Dermis blood vessel endothelial cell (primary cell): ENCODE data around the gene ADGRV1. TPM values are rescaled to one million over a fixed set of nuclear protein-coding genes. Genes with fewer than 3 reads are reported as not detected.
"Not testable (repeated sequence)": the region's sequence is repeated elsewhere in the genome, so short reads cannot be mapped to it uniquely, and the experiment has no call there.

ENCODE experiments used
- DNase-seq: peaks from one replicate; pipeline ENCODE4 v3.0.0; 2010
- total RNA-seq: library from RNA; depleted of rRNA; stranded (reverse); fragments of >200 nt; gene quantifications from 2 replicates; pipeline ENCODE4 v1.2.3, GENCODE V29; 2014

ADGRV1 gene
- total RNA-seq, 1 donor from 2014 or later = under 0.01 TPM

DNA sequence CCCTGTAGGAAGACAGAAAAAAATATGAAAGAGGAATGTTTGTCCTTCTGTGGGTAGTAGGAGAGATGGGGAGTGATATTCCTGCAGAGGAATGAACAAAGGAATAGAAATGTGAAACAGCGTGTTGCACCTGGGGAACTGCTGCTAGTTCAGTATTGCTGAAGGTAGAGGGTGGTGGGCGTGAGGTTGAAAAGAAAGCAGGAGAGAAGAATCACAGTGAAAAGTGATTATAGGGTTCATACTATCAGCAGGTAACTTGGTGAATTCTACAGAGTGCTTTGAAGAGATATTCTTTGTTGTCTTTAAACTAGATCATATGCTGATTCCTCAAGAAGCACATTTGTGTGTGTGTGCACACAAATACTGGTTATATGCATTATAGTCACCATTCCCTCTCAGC, 95.6 kb downstream of the ADGRV1 start:
- no peak for DNase-seq

DNA sequence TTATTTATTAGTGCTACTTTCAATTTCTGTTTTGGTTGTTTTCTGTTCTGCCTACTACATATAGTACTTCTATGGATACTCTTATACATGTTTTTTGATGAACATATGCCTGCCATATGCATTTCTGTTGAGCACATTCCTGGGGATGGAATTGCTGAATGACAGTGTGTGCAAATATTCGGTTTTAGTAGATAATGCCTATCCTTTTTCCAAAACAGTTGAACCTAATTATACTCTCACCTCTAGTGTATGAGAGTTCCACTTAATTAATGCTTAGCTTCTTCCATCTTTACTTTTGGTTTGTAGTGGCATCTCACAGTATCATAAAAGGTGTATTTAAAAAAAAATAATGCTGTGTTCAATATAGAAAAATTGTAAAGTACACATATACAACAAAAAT, 96.8 kb downstream of the ADGRV1 start:
- DNase-seq = no peak

DNA sequence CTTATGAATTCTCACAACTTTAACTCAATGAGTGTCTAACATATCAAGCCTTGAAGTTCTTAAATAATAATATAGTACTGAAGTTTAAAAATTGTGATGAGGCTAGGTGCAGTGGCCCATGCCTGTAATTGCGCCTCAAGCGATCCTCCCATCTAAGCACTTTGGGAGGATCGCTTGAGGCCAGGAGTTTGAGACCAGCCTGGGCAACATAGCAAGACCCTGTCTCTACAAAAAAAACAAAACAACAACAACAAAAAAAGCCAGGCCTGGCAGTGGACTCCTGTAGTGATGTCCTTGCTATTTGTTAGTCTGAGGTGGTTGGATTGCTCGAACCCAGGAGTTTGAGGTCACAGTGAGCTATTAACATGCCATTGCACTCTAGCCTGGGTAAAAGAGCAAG, 98.4 kb downstream of the ADGRV1 start:
- no peak for DNase-seq

DNA sequence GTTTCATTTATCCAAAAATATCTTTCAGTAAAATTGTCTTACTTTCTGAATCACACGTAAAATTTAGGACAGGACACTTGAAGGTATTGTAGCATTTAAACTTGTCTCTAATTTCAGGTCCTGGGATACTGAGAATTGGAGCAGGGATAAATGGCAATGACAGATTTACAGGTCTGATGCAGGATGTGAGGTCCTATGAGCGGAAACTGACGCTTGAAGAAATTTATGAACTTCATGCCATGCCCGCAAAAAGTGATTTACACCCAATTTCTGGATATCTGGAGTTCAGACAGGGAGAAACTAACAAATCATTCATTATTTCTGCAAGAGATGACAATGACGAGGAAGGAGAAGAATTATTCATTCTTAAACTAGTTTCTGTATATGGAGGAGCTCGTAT, 99.2 kb downstream of the ADGRV1 start:
- no peak for DNase-seq

DNA sequence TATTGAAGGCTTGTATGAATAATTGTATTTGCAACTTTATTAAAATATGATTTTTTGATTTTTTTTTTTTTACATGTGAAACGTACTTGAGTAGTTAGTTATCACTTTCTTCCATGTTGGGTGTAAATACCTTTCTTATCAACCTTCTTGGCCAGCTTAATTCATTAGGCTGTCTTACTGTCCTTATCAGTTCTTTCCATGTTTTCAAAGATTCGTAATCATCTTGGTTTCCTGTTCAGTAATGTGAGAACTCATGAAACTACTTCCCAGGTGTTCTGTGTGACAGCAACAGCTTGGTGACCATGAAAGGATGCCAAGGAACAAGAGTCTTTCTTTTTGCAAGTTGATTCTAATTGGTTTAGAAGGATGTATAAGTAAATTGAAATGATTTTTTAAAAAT, 100.0 kb downstream of the ADGRV1 start:
- no peak for DNase-seq

DNA sequence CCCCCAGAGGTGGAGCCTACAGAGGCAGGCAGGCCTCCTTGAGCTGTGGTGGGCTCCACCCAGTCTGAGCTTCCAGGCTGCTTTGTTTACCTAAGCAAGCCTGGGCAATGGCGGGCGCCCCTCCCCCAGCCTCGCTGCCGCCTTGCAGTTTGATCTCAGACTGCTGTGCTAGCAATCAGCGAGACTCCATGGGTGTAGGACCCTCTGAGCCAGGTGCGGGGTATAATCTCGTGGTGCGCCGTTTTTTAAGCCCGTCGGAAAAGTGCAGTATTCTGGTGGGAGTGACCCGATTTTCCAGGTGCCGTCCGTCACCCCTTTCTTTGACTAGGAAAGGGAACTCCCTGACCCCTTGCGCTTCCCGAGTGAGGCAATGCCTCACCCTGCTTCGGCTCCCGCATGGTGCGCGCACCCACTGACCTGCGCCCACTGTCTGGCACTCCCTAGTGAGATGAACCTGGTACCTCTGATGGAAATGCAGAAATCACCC, 109.5 kb downstream of the ADGRV1 start:
- DNase-seq = not testable (repeated sequence)

DNA sequence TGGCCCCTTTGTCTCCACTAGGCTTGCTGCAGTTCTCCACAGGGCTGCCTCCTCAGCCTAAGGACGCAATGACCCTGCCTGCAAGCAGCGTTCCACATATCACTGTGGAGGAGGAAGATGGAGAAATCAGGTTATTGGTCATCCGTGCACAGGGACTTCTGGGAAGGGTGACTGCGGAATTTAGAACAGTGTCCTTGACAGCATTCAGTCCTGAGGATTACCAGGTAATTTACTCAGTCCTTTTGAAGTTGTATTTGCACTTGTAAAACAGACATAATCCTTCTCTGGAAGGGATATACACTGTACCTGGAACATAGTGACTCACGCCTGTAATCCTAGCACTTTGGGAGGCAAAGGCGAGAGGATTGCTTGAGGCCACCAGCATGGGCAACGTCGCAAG, 116.6 kb downstream of the ADGRV1 start:
- no peak for DNase-seq

DNA sequence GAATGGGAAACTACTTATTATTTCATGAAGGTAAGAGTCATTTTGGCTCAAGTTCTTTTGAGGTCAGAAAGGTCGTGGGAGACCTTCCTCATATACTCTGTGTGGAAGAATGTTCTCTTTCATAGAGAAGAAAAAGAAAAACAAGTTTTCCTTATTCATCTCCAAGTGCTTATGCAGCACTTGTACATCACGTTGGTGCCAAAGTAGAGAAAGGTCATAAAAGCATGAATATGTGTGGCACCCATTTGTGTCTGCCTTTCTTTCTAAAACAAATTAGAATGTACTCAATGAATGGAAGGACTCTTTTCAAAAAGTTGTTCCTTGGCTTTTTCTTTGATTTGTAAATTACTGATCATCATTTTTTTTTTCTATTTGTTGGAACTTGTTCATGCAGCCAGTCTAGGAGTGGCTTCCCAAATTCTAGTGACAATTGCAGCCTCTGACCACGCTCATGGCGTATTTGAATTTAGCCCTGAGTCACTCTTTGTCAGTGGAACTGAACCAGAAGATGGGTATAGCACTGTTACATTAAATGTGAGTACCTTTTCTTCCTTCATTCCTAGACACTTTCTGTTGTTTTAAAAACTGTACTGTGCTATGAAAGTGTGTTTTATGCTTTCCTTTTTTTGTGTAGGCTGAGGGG, 122.4 kb downstream of the ADGRV1 start:
- DNase-seq = no peak

DNA sequence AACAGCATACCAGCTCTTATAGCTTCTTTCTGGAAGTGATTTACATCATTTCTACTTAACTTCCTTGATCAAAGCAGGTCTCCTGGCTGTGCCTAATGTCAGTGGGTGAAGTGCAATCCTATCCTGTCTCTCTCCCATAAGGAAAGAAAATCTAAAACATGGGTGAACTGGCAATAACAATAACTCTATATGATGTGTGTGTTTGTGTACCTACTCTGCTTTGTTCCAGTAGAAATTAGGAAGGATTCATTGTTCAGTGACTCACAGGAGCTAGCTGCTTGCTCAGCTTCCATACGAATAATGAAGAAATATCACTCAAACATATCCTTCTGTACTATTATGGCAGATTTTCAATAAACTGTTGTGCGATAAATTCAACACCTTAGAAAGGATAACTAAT, 123.7 kb downstream of the ADGRV1 start:
- DNase-seq = no peak

DNA sequence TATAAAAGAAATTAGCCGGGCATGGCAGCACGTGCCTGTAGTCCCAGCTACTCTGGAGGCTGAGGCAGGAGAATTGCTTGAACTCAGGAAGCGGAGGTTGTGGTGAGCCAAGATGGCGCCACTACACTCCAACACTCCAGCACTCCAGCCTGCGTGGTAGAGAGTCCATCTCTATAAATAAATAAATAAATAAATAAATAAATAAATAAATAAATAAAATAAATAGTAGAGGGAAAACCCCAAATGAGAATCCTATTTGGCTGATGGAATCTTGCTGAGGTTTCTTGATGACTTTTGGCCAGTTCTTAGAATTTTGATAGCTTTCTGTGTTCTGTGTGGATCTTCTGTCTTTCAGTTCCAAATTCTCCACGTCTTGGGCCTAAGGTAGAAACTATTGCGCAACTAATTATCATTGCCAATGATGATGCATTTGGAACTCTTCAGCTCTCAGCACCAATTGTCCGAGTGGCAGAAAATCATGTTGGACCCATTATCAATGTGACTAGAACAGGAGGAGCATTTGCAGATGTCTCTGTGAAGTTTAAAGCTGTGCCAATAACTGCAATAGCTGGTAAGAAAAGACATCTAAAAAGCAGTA, 126.9 kb downstream of the ADGRV1 start:
- no peak for DNase-seq

DNA sequence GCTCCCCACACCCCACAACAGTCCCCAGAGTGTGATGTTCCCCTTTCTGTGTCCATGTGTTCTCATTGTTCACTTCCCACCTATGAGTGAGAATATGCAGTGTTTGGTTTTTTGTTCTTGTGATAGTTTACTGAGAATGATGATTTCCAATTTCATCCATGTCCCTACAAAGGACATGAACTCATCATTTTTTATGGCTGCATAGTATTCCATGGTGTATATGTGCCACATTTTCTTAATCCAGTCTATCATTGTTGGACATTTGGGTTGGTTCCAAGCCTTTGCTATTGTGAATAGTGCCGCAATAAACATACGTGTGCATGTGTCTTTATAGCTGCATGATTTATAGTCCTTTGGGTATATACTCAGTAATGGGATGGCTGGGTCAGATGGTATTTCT, 127.8 kb downstream of the ADGRV1 start:
- DNase-seq = not testable (repeated sequence)

DNA sequence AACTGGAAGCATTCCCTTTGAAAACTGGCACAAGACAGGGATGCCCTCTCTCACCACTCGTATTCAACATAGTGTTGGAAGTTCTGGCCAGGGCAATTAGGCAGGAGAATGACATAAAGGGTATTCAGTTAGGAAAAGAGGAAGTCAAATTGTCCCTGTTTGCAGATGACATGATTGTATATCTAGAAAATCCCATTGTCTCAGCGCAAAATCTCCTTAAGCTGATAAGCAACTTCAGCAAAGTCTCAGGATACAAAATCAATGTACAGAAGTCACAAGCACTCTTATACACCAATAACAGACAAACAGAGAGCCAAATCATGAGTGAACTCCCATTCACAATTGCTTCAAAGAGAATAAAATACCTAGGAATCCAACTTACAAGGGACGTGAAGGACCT, 128.9 kb downstream of the ADGRV1 start:
- not testable (repeated sequence) for DNase-seq

DNA sequence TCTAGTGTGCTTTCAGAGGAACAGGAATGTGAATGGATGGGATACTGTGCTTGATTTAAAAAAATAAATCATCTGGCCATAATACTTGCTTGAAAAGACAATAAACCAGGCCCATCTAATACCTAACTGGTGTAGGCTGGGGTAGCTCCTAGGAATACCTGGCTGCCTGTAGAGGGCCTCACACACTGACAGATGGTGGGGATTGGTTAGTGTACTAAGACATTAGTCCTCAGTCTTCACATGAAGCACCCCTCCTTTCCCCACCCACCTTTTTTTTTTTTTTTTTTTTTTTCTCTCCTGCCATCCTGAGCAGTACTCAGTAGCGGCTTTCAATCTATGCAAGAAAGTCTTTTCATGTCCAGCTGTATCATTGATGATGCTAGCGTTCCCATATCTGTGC, 130.5 kb downstream of the ADGRV1 start:
- no peak for DNase-seq

DNA sequence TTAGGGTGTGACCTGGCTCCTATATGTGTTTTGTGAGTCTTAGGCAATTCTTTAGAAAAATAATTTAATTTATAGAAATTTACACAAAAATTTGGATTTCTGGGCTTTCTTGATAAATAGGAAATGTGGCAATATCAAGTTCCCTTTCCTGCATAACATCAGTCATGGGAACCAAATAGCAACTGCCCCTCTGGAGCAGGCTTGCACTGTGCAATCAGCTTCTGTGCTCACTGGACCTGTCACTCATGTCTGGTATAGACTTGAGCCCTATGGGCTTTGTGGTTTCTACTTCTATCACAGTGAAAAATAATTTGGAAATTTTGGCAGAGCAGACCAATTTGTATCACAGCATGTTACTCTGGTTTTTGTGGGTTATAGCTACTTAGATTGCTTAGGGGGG, 131.7 kb downstream of the ADGRV1 start:
- DNase-seq = no peak

DNA sequence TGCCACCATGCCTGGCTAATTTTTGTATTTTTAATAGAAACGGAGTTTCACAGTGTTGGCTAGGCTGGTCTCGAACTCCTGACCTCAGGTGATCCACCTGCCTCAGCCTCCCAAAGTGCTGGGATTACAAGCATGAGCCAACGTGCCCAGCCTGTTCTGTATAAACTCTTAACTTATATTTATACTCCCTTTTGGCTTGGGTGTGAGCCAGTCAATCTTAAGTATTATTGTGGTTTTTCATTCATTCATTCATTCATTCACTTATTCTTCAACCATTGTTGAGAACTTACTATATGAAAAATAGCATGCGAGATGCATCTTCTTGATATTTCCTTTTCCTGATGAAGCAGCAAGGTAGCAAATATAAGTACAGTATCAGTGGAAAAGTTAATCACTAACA, 132.9 kb downstream of the ADGRV1 start:
- DNase-seq = no peak

DNA sequence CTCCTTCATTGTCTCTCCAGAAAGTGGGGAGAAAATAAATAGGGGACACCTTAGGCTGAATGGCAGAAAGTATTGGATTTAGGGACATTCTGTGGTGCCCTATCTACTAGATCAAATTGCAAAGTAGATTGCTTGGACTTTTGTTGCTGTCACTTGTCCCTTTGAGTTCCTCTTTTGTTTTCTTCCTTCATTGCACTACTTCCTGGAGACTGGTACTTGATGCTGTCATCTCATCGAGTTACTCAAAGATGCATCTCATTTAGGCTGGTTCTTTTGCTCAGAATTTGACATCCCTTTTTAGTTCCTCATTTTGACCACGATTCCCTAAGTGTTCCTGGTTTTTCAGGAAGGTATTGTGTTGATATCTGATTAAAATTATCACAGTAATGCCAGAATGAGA, 137.6 kb downstream of the ADGRV1 start:
- DNase-seq = no peak

DNA sequence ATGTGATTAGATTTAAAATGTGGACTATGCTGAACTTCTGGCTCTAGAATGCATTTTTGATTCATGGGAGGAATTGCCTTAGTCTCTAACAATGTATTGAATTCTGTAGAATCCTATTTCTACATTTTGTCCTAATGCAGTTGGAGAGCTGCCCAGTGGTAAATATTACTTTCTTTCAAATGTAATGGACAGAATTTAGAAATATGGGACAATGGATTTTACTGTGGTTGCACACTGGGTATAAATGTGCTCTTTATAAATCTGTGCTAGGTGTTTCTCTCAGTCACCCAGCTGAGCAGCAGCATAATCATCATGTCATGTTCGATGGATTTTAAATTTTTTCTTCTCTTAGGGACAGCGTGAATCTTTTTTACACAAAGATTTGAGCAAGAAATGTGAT, 141.7 kb downstream of the ADGRV1 start:
- no peak for DNase-seq

DNA sequence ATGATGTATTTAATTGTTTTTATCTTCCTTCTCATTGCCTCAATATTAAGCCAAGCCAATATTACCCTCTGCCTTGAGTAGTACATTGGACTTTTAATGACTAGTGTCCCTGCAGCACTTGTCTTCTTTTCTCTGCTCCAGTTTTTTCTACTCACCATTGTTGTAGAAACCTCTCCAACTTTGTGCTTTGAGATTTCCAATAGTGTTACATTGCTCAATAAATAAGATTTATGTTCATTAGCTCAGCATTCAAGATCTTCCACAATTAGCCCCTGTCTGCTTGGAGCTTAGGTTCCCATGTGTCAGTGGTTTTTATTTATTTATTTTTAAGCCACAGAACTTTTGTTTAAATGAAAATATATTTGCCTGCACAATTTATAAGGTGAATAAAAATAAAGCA, 145.3 kb downstream of the ADGRV1 start:
- DNase-seq = no peak

DNA sequence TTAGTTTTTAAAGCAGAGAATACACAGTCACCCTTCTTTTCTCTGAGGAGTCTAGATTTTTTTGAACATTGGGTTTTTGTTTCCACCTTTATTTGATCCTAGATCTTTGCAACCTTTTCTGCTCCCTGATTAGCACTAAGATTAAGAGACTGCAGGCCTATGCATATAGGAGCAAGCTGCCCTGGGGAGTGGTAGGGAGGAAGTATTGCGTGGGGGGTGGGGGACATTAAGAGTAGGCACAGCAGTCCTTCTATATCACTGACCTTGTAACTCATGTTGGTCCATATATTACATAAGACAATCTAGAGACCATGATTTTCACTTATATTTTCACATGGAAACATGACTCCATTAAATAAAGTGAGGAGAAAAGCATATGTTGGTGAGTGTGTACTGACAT, 149.1 kb downstream of the ADGRV1 start:
- no peak for DNase-seq

DNA sequence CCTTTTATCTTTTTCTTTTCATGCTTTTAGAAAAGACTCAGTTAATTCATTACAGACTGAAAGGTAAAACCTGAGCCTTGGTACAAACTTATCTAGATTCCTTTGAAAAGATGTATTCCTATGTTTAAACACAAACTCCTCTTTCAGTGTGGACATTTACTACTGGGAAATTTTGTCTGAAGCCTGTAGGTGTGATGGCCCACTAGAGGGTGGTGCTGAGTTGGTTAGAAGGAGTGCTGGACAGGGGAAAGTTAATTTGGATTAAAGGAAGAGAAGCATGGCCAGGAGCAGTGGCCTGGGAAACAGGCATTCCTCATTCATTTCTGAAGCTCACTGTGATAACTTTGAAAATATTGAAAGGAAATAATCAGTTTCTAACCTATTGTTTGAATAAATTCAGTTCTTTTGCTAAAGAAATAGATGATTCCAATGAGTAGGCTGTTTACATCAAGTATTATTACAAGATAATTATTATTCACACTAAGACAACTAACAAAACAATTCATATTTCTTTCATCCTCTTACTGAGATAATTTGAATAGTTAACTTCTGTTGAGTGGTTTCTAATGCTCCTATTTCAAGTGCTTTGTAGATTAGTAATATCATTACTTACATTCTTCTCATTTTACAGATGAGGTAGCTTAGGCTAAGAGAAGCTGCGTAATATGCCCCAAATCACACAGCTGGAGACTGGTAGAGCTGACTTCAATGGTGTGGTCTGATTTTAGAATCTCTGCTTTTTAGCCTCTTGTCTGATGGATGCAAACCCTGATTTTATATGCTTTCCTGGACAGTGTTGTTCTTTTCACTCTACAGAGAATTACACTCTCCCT, 150.9 kb downstream of the ADGRV1 start:
- peak; percentile 57 for DNase-seq

DNA sequence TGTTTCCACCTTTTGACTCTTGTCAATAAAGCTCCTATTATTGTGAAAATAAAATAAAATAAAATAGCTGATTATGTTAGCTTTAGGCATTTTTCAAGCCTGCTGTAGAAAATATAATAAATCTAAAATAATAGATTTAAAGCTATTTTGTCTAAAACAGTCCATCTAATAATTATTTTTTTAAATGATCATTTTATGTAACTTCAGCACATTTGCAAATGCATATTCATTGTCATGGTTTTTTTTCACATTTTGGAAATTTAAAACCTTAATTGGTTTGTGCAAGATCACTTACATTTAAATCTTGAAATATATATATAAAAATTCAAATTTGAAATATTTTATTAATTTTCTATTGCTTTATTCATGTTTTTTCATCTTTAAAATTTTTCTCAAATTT, 159.8 kb downstream of the ADGRV1 start:
- DNase-seq = no peak

DNA sequence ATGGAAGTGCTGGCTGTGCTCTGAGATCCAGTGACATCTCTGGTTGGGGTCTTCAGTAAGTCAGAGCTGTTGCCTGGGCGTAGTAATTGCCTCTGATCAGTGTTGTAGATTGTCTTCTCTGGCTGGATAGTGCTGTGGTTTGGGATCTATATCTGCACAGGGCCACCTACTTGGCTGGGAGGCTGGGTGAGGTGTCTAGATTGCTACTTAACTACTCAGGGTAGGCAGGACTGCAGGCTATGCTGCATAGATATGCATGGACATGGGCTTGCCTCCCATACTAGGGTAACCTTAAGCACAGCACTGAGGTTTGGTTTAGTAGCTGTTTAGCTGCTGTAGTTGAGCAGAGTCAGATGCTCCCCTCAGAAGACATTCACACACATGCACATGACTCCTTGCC, 181.0 kb downstream of the ADGRV1 start:
- no peak for DNase-seq

DNA sequence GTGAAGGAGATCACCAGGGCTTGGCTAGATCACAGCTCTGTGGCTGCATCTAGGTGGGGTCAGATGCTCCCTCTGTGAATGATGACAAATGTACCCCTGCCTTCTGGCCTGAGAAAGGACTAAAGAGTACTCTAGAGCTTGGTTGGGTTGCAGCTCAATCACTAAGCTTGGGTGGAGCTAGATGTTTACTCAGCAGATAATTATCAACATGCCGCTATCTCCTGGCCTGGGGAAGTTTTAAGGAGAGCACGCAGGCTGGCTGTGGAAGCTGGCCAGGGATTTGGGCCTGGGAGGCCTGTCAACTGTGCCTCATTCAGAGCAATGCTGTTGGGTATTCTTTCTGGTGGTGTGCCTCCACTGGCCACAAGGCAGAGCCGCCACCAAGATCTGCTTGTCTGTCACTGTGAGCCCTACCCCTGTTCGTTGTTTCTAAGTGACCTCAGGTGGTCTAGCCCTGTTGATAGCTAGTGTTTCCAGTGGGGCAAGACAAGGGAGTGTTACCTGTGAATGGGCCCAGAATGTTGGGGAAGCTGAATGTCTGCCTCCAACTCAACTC, 181.7 kb downstream of the ADGRV1 start:
- DNase-seq = no peak
